Measurements from ENCODE around the gene FCN2. TPM values are rescaled to one million over a fixed set of nuclear protein-coding genes. Genes with fewer than 3 reads are reported as not detected.

Gene FCN2
- total and polyA plus RNA-seq, 9 of the 15 experiments (the other 6 are each of a cell fraction or from before 2014, with no cell fraction given): not detected

DNA sequence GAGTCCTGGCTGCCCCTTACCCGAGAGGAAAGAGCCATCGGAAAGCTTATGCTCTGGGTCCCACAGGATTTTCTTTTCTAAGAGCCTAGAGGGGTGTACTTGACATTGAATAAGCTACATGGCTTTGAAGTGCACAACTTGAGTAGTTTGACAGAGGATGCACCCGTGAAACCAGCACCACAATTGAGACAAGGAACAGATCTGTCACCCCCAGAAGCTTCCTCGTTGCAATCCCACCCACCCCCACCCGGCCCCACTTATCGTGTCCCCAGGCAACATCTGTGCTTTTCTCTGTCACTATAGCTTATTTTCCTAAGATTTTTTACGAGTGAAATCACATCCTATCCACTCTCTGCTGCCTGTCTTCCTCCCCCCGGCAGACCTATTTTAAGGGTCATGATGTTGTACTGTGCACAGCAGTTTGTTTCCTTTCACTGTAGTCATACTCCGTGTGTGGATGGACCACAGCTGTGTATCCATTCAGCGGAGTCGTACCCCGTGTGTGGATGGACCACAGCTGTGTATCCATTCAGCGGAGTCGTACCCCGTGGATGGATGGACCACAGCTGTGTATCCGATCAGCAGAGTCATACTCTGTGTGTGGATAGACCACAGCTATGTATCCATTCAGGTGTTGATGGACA, 8.8 kb upstream of the FCN2 start:
- WGBS (ENCODE audit: insufficient coverage, low coverage, missing lambda C conversion rate): 6% methylated on average over 15 of the region's 16 CpGs
- Histone ChIP-seq H3K36me3 (ENCODE audit: control insufficient read depth, insufficient read depth, low read length) (no peaks in the 10 kb centered on the region), H2AFZ (ENCODE audit: low read depth, low read length) (no peak overlapping the region), H3K4me1 (replicated peaks in 1 of 2; ENCODE audit: control insufficient read depth in 2 of 2, insufficient read depth in 2 of 2, low read length in 2 of 2) (no peaks in the 10 kb centered on the region), H4K20me1 (replicated peaks; ENCODE audit: control insufficient read depth, insufficient read depth, low read length) (no peaks in the 10 kb centered on the region), H3K27me3 (ENCODE audit: control insufficient read depth in 2 of 2, insufficient read depth in 2 of 2, low read length in 2 of 2) (peaks cover 0 to 26% of the 10 kb centered on the region in 2 experiments; a peak in 2 of 5 replicates), H3K9me3 (replicated peaks; ENCODE audit: control insufficient read depth, insufficient read depth, low read depth, low read length) (no peaks in the 10 kb centered on the region), H3K4me3 (no peak overlapping the region), H3K27ac (ENCODE audit: extremely low read depth, low read depth, low read length) (no peak overlapping the region), H3K79me2 (ENCODE audit: control insufficient read depth, insufficient read depth, low read length) (no peaks in the 10 kb centered on the region; the same call in 2 of the 3 replicates), H3K9ac (ENCODE audit: insufficient read depth in 1 of 2, low read depth in 2 of 2, low read length in 2 of 2) (no peak overlapping the region), H3K4me2 (ENCODE audit: insufficient read depth, low read length) (no peak overlapping the region), H3K9me1 (ENCODE audit: control insufficient read depth, insufficient read depth, low read length) (no peaks in the 10 kb centered on the region)
- ATAC-seq (no peak), DNase-seq (ENCODE audit: extremely low read depth in 1 of 4, low spot score in 3 of 4) (no peak), FAIRE-seq (no peak)
- in situ Hi-C loops (cut with MboI) (no loop called here), intact Hi-C loops (cut with micrococcal nuclease) (no loop called here)
- TF ChIP-seq PML (IDR thresholded peaks at IDR 0.05; ENCODE audit: low read length) (no peak), ATF7 (IDR thresholded peaks at IDR 0.05) (no peak), HOXB6 (CRISPR knock-in tag; IDR thresholded peaks at IDR 0.05; ENCODE audit: borderline replicate concordance) (no peak), ZKSCAN1 (IDR thresholded peaks at IDR 0.05; ENCODE audit: low read depth, low read length) (no peak), ZFP1 (CRISPR knock-in tag; IDR thresholded peaks at IDR 0.05) (no peak), MCM3 (IDR thresholded peaks at IDR 0.05) (no peak), MYNN (IDR thresholded peaks at IDR 0.05) (no peak), MYNN (CRISPR knock-in tag; IDR thresholded peaks at IDR 0.05) (no peak), EP300 (IDR thresholded peaks at IDR 0.05; ENCODE audit: low read length) (no peak), RFX1 (IDR thresholded peaks at IDR 0.05) (no peak), KLF6 (CRISPR knock-in tag; IDR thresholded peaks at IDR 0.05; ENCODE audit: borderline replicate concordance) (no peak), ZNF324 (CRISPR knock-in tag; IDR thresholded peaks at IDR 0.05) (no peak)
- TF ChIP-seq, protein P1, sequence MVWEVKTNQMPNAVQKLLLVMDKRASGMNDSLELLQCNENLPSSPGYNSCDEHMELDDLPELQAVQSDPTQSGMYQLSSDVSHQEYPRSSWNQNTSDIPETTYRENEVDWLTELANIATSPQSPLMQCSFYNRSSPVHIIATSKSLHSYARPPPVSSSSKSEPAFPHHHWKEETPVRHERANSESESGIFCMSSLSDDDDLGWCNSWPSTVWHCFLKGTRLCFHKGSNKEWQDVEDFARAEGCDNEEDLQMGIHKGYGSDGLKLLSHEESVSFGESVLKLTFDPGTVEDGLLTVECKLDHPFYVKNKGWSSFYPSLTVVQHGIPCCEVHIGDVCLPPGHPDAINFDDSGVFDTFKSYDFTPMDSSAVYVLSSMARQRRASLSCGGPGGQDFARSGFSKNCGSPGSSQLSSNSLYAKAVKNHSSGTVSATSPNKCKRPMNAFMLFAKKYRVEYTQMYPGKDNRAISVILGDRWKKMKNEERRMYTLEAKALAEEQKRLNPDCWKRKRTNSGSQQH (CRISPR knock-in tag; IDR thresholded peaks at IDR 0.05): no peak
- TF ChIP-seq, protein P2, sequence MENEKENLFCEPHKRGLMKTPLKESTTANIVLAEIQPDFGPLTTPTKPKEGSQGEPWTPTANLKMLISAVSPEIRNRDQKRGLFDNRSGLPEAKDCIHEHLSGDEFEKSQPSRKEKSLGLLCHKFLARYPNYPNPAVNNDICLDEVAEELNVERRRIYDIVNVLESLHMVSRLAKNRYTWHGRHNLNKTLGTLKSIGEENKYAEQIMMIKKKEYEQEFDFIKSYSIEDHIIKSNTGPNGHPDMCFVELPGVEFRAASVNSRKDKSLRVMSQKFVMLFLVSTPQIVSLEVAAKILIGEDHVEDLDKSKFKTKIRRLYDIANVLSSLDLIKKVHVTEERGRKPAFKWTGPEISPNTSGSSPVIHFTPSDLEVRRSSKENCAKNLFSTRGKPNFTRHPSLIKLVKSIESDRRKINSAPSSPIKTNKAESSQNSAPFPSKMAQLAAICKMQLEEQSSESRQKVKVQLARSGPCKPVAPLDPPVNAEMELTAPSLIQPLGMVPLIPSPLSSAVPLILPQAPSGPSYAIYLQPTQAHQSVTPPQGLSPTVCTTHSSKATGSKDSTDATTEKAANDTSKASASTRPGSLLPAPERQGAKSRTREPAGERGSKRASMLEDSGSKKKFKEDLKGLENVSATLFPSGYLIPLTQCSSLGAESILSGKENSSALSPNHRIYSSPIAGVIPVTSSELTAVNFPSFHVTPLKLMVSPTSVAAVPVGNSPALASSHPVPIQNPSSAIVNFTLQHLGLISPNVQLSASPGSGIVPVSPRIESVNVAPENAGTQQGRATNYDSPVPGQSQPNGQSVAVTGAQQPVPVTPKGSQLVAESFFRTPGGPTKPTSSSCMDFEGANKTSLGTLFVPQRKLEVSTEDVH (IDR thresholded peaks at IDR 0.05; ENCODE audit: low read depth, partially characterized antibody): no peak
- TF ChIP-seq, protein P3, sequence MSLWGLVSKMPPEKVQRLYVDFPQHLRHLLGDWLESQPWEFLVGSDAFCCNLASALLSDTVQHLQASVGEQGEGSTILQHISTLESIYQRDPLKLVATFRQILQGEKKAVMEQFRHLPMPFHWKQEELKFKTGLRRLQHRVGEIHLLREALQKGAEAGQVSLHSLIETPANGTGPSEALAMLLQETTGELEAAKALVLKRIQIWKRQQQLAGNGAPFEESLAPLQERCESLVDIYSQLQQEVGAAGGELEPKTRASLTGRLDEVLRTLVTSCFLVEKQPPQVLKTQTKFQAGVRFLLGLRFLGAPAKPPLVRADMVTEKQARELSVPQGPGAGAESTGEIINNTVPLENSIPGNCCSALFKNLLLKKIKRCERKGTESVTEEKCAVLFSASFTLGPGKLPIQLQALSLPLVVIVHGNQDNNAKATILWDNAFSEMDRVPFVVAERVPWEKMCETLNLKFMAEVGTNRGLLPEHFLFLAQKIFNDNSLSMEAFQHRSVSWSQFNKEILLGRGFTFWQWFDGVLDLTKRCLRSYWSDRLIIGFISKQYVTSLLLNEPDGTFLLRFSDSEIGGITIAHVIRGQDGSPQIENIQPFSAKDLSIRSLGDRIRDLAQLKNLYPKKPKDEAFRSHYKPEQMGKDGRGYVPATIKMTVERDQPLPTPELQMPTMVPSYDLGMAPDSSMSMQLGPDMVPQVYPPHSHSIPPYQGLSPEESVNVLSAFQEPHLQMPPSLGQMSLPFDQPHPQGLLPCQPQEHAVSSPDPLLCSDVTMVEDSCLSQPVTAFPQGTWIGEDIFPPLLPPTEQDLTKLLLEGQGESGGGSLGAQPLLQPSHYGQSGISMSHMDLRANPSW (CRISPR knock-in tag; IDR thresholded peaks at IDR 0.05): no peak
- ChIA-PET CTCF (ENCODE audit: low intra/inter-chr PET ratio) (no interaction called here), POLR2A (interaction anchor here (0.6 to 1.3 kb wide), 3 partner anchors 11 to 209 kb away, joined by 3 read pairs; no protein-coding TSS in a partner anchor)
- TSS peak; percentile 88 for BruUV-seq (replicated peaks)

Measured in K562 (cell line).